NB4 (cell line): ENCODE data around the gene DSCAML1.

ENCODE experiments used
- DNase-seq: peaks from one replicate; pipeline ENCODE4 v3.0.0; 2010; ENCODE audit warnings: low read depth
- H3K4me3 ChIP-seq: one replicate; pipeline ENCODE4 v1.5.1; 2011; ENCODE audit warnings: mild to moderate bottlenecking, low read depth, low read length, moderate library complexity
- CTCF ChIP-seq: IDR thresholded peaks from one replicate; pipeline ENCODE4 v1.5.1; 2012; ENCODE audit warnings: low read depth, low read length
- MYC ChIP-seq: IDR thresholded peaks from 2 replicates; pipeline ENCODE4 v1.6.1; 2011; ENCODE audit warnings: low read depth, low read length
- POLR2A ChIP-seq: IDR thresholded peaks from 2 replicates; pipeline ENCODE4 v1.6.1; 2011; ENCODE audit warnings: mild to moderate bottlenecking; ENCODE audit not compliant: insufficient read length; ENCODE audit errors: extremely low read depth
- TF ChIP-seq, protein P1 (sequence below): IDR thresholded peaks from 2 replicates; pipeline ENCODE4 v1.6.1; 2011; ENCODE audit warnings: low read depth, low read length

Gene DSCAML1

DNA sequence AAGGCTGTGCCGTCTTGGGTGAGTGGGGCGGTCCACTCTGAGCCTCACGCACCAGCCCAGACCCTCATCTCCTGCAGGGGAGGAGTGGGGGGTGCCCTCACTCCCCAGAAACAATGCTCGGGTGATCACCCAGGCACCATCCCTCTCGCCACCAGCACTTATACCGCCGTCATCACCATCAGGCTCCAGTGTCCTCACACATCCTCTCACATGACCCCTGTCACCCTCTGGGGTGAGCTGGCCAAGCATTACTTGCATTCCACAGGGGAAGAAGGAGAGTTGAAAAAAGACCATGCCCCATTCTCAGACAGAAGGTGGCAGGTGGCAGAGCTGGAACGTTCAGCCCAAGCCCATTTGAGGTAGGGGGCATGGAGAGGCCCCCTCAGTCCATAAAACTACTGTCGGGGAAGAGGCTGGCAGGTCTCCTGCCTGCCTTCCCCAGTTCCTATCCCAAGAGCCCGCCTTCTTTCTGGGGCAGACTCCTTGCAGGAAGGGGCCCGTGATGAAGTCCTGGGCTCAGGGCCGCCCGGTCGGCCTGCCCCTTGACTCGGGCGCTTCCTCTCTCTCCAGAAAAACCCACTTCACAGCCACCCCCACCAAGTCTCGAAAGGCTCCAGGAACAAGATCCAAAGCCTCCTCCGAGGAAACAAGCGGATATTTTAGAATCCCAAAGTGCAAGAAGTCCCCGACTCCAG is 153.3 kb downstream of the DSCAML1 start:
- no peak for DNase-seq
- TF ChIP-seq, protein P1, sequence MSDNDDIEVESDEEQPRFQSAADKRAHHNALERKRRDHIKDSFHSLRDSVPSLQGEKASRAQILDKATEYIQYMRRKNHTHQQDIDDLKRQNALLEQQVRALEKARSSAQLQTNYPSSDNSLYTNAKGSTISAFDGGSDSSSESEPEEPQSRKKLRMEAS: no peak
- TF ChIP-seq CTCF: no peak
- no peak for TF ChIP-seq MYC
- TF ChIP-seq POLR2A: no peak
- no peak overlapping the region for H3K4me3 ChIP-seq

DNA sequence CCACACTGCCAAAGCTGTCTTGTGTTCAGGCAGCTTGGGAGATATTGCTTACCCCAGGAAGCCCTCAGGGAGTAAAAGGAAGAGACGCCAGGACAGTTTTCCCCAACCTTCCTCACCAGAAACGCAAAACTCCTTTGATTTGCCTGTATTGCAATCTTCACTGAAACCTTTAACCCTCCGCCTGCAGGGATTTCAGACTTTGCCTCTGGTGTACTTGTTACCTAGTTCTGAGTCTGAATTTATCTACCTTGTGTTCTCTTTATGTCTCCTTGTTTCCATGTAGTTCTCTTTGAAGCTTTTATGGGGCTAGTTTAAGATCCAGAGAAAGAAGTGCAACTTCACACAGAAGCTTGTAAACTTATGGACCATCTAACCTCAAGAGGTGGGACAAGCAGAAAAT is 154.2 kb downstream of the DSCAML1 start:
- no peak for DNase-seq
- no peak for TF ChIP-seq CTCF
- TF ChIP-seq MYC: no peak
- TF ChIP-seq, protein P1: no peak
- no peak for TF ChIP-seq POLR2A
- no peak overlapping the region for H3K4me3 ChIP-seq

DNA sequence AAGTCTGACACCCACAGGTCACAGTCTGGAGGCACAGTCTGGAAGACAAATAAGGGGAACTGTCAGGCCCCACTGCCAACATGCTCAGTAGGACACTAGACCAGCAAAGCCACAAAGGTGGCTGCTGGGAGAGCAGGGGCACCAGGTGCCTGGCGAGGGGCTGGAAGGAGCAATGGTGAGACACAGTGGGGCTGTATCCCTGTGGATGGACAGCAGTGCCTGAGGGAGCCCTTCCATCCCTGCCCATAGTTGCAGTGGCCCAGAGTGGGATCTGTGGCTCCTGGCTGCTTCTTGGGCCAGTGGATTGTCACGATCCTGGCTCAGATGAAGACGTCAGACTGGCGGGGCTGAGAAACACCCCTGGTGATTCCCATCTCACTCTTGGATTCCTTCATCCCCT is 154.6 kb downstream of the DSCAML1 start:
- DNase-seq: no peak
- no peak for TF ChIP-seq MYC
- no peak for TF ChIP-seq CTCF
- no peak for TF ChIP-seq POLR2A
- TF ChIP-seq, protein P1: no peak
- no peak overlapping the region for H3K4me3 ChIP-seq

GRCh38 chr11:117641008-117641915 is 155.8 kb downstream of the DSCAML1 start:
- DNase-seq: no peak
- H3K4me3 ChIP-seq: no peak overlapping the region
- TF ChIP-seq POLR2A (no peak), MYC (no peak), CTCF (no peak)
- TF ChIP-seq, protein P1: no peak

- no peak for DNase-seq
- TF ChIP-seq MYC: no peak
- TF ChIP-seq, protein P1: no peak
- no peak for TF ChIP-seq CTCF
- TF ChIP-seq POLR2A: no peak
- H3K4me3 ChIP-seq: no peak overlapping the region
Observed at GRCh38 chr11:117640041-117640440, 157.0 kb downstream of the DSCAML1 start.
